ENCODE measurements around the gene SLC22A15.

Gene SLC22A15

DNA sequence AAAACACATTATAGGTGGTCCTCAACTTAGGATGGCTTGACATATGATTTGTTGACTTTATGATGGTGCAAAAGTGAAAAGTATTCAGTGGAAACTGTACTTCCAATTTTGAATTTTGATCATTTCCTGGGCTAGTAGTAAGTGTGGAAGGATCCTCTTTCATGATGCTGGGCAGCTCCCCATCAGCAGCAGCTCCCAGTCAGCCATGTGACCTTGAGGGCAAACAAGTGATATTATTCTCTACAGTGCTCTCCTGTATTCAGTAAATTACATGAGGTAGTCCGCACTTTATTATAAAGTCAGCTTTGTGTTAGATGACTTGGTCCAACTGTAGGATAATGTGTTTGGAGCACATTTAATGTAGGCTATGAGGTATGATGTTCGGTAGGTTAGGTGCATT, 36.4 kb downstream of the SLC22A15 start:
- DNase-seq, result no peak
- TF ChIP-seq, protein P1, sequence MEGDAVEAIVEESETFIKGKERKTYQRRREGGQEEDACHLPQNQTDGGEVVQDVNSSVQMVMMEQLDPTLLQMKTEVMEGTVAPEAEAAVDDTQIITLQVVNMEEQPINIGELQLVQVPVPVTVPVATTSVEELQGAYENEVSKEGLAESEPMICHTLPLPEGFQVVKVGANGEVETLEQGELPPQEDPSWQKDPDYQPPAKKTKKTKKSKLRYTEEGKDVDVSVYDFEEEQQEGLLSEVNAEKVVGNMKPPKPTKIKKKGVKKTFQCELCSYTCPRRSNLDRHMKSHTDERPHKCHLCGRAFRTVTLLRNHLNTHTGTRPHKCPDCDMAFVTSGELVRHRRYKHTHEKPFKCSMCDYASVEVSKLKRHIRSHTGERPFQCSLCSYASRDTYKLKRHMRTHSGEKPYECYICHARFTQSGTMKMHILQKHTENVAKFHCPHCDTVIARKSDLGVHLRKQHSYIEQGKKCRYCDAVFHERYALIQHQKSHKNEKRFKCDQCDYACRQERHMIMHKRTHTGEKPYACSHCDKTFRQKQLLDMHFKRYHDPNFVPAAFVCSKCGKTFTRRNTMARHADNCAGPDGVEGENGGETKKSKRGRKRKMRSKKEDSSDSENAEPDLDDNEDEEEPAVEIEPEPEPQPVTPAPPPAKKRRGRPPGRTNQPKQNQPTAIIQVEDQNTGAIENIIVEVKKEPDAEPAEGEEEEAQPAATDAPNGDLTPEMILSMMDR (IDR thresholded peaks at IDR 0.05), result no peak
- Histone ChIP-seq H3K9me3 (no peaks in the 10 kb centered on the region), H3K27me3 (no peaks in the 10 kb centered on the region), H3K27ac (no peak overlapping the region), H3K4me3 (no peak overlapping the region), H3K36me3 (peaks cover 0 to 3% (median 2%) of the 10 kb centered on the region in 3 donors), H3K4me1 (no peaks in the 10 kb centered on the region)
- intact Hi-C loops (cut with DNase I; ENCODE audit: low total_unique reads), result no loop called here

DNA sequence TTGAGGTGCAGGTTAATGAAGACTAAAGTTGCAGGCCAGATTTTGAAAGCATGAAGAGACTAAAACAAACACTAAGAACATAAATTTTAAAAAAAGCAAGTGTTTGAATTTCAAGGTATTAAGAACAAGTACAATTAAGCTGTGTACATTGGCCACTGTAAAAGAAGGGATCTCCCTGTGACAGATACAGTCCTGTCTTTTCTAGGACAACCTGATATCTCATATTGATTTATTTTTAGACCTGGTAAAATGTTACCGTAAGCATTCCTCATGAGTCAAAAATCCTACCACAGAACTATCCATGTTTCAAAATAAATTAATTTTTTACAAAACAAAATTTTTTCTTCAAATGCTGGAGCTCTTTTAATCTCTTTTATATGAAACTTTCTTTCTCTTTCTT, 39.4 kb downstream of the SLC22A15 start:
- DNase-seq, result no peak
- no peak overlapping the region for H3K4me3 ChIP-seq
- H3K9me3 ChIP-seq, result no peaks in the 10 kb centered on the region
- no peaks in the 10 kb centered on the region for H3K27me3 ChIP-seq
- no peak overlapping the region for H3K27ac ChIP-seq
- no peaks in the 10 kb centered on the region for H3K4me1 ChIP-seq
- intact Hi-C loops (cut with DNase I; ENCODE audit: low total_unique reads), result no loop called here
- H3K36me3 ChIP-seq, result no peaks in the 10 kb centered on the region
- TF ChIP-seq, protein P1 (IDR thresholded peaks at IDR 0.05), result no peak

DNA sequence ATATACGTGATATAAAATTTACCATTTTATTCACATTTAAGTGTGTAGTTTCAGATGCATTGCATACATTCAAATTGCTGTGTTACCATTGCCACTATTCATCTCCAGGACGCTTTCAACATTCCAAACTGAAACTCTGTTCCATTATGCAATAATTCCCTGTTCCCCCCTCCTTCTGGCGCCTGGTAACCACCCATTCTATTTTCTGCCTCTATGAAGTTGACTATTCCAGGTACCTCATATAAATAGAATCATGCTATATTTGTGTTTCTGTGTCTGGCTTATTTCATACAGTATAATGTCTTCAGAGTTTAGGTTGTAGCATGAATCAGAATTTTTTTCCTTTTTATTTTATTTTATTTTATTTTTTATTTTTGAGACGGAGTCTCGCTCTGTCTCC, 41.7 kb downstream of the SLC22A15 start:
- DNase-seq, result no peak
- H3K27me3 ChIP-seq, result no peaks in the 10 kb centered on the region
- peaks cover 8 to 15% (median 10%) of the 10 kb centered on the region in 3 donors for H3K36me3 ChIP-seq
- H3K27ac ChIP-seq, result no peak overlapping the region
- TF ChIP-seq, protein P1 (IDR thresholded peaks at IDR 0.05), result no peak
- intact Hi-C loops (cut with DNase I; ENCODE audit: low total_unique reads), result no loop called here
- no peak overlapping the region for H3K4me3 ChIP-seq
- no peaks in the 10 kb centered on the region for H3K4me1 ChIP-seq
- no peaks in the 10 kb centered on the region for H3K9me3 ChIP-seq

DNA sequence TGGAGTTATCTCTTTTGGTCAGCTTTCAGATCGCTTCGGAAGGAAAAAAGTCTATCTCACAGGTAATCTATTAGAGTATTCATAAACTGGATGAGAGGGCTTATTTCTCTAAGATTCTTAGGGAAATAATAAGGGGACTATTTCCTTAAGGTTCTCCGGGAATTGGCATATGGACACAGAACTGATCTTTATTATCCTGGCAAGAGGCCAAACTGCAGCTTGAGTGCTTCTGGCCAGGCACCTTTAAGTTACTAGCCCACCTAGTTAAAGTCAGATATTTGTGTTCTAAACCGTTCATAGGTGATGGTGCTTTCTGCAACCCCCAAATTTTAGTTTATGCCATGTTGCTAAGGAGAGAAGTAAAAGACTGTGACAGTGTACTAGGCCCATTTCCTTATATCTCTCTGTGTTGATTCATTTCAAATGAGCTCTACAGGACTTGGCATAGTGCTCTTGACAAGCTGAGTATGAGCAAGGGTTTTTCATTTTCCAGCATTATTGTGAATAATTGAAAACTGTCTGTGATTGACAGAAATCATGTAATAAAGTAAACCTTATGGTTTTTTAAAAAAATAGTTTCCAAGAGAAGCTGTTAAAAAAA, 43.4 kb downstream of the SLC22A15 start:
- H3K4me1 ChIP-seq, result no peaks in the 10 kb centered on the region
- H3K36me3 ChIP-seq, result peaks cover 8 to 15% (median 10%) of the 10 kb centered on the region in 3 donors
- no peak for DNase-seq
- no peaks in the 10 kb centered on the region for H3K27me3 ChIP-seq
- no peak overlapping the region for H3K27ac ChIP-seq
- H3K4me3 ChIP-seq, result no peak overlapping the region
- intact Hi-C loops (cut with DNase I; ENCODE audit: low total_unique reads), result no loop called here
- no peaks in the 10 kb centered on the region for H3K9me3 ChIP-seq
- TF ChIP-seq, protein P1 (IDR thresholded peaks at IDR 0.05), result no peak

DNA sequence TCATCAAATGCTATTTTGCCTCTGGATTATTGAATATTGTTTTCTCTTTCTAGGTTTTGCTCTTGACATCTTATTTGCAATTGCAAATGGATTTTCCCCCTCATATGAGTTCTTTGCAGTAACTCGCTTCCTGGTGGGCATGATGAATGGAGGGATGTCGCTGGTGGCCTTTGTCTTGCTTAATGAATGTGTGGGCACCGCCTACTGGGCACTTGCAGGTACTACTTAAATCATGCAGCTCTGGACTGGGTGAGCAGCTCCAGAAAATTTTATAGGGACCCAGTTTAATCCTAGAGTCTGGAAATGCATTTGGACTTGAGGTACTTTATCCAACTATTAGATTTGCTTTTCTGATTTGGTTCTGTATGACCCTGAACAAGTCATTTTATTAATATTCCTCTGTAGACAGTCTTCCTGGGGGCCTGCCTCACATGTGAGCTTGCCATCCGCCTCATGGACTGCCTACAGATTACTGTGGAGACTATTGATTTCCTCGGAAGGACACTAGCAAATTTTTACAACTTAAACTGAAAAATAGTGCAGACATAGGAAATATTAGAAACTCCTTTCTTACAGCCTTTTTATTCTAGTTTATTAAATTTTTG, 44.5 kb downstream of the SLC22A15 start:
- H3K9me3 ChIP-seq, result no peaks in the 10 kb centered on the region
- no peaks in the 10 kb centered on the region for H3K4me1 ChIP-seq
- H3K27ac ChIP-seq, result no peak overlapping the region
- DNase-seq, result peak in 1 of 2 donors; percentile 39
- H3K4me3 ChIP-seq, result no peak overlapping the region
- TF ChIP-seq, protein P1 (IDR thresholded peaks at IDR 0.05), result peak; percentile 34 to 52
- intact Hi-C loops (cut with DNase I; ENCODE audit: low total_unique reads), result no loop called here
- H3K36me3 ChIP-seq, result peaks cover 8 to 15% (median 10%) of the 10 kb centered on the region in 3 donors
- no peaks in the 10 kb centered on the region for H3K27me3 ChIP-seq
